Measurements from ENCODE around the gene ADCK1.

DNA sequence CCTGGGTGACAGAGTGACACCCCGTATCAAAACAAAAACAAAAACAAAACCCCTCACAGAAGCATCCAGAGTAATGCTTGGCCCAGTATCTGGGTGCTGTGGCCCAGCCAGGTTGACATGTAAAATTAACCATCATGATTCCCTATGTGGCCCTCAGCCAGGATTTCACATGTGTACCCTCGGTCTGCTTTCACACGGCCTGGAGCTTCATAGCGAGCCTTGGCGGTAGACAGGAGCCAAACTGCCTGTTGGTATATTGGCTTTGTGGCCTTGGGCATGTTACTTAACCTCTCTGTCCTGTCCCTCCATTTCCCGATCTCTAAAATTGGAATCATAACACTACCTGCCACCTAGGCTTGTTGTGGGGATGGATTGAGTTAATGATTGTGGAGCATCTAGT, 65.5 kb downstream of the ADCK1 start:
- TF ChIP-seq CTCF (IDR thresholded peaks at IDR 0.05; ENCODE audit: poor library complexity, severe bottlenecking) (no peak), EP300 (conservative IDR thresholded peaks at IDR 0.05; ENCODE audit: poor library complexity, severe bottlenecking) (no peak), TAF1 (IDR thresholded peaks at IDR 0.05; ENCODE audit: low read depth) (no peak), POLR2AphosphoS5 (IDR thresholded peaks at IDR 0.05) (no peak), MXI1 (conservative IDR thresholded peaks at IDR 0.05; ENCODE audit: poor library complexity, severe bottlenecking) (no peak), RAD21 (conservative IDR thresholded peaks at IDR 0.05) (no peak), EZH2 (IDR thresholded peaks at IDR 0.05; ENCODE audit: borderline replicate concordance, insufficient read depth, low read length, poor library complexity, severe bottlenecking) (no peak), REST (IDR thresholded peaks at IDR 0.05; ENCODE audit: borderline replicate concordance) (no peak), SMC3 (conservative IDR thresholded peaks at IDR 0.05; ENCODE audit: poor library complexity) (no peak)

All from neural cell (in vitro differentiated cells).